Neural cell (in vitro differentiated cells): ENCODE data around the gene CDH4. TPM values are rescaled to one million over a fixed set of nuclear protein-coding genes. Genes with fewer than 3 reads are reported as not detected.

ENCODE experiments used
- H2AFZ ChIP-seq: fragments of 200-600, 300-800 bp; sonication (generic), shearing (Covaris generic); 2 replicates; pipeline ENCODE4 v1.6.0; 2014; ENCODE audit warnings: low read depth, mild to moderate bottlenecking, antibody characterized with exemption, low read length, moderate library complexity
- H3F3A ChIP-seq: fragments of 200-600 bp; shearing (Covaris generic); 2 replicates; pipeline ENCODE4 v1.6.1; 2016; ENCODE audit warnings: mild to moderate bottlenecking, moderate library complexity, mixed read lengths, antibody characterized with exemption, low read length; ENCODE audit not compliant: insufficient read depth, poor library complexity, severe bottlenecking
- H3K27ac ChIP-seq: fragments of 200-600, 300-800 bp; sonication (generic), shearing (Covaris generic); 2 replicates; pipeline ENCODE4 v1.5.1; 2014; ENCODE audit warnings: mild to moderate bottlenecking, low read length, moderate library complexity
- H3K27me3 ChIP-seq: fragments of 300-800, 200-600 bp; sonication (generic), shearing (Covaris generic); 2 replicates; pipeline ENCODE4 v1.6.0; 2014; ENCODE audit warnings: mild to moderate bottlenecking, low read depth, low read length, moderate library complexity; ENCODE audit not compliant: insufficient read depth
- H3K36me3 ChIP-seq: fragments of 300-800, 200-600 bp; sonication (generic), shearing (Covaris generic); 2 replicates; pipeline ENCODE4 v1.5.1; 2014; ENCODE audit warnings: mild to moderate bottlenecking, antibody characterized with exemption, low read length, moderate library complexity; ENCODE audit not compliant: insufficient read depth
- H3K4me2 ChIP-seq: fragments of 300-800, 200-600 bp; sonication (generic), shearing (Covaris generic); 2 replicates; pipeline ENCODE4 v1.6.0; 2014; ENCODE audit warnings: mild to moderate bottlenecking, low read length
- H3K4me3 ChIP-seq: fragments of 300-800, 200-600 bp; sonication (generic), shearing (Covaris generic); 2 replicates; pipeline ENCODE4 v1.5.1; 2014; ENCODE audit warnings: mild to moderate bottlenecking, low read length, moderate library complexity
- H3K79me2 ChIP-seq: fragments of 200-600 bp; shearing (Covaris generic); replicated peaks from 2 replicates; pipeline ENCODE4 v1.6.0; 2014; ENCODE audit warnings: mild to moderate bottlenecking, low read length, moderate library complexity; ENCODE audit not compliant: insufficient read depth
- H3K9ac ChIP-seq: fragments of 300-800, 200-600 bp; sonication (generic), shearing (Covaris generic); 2 replicates; pipeline ENCODE4 v1.6.1; 2016; ENCODE audit warnings: mild to moderate bottlenecking, low read length, mixed read lengths
- H3K9me2 ChIP-seq: fragments of 200-600 bp; shearing (Covaris generic); 2 replicates; pipeline ENCODE4 v1.6.1; 2016; ENCODE audit warnings: mild to moderate bottlenecking, low read length, mixed read lengths; ENCODE audit not compliant: insufficient read depth
- H3K9me3 ChIP-seq: fragments of 200-600, 300-800 bp; sonication (generic), shearing (Covaris generic); 2 replicates; pipeline ENCODE4 v1.6.1; 2016; ENCODE audit warnings: mild to moderate bottlenecking, mixed run types, low read length, moderate library complexity, mixed read lengths
- H4K20me1 ChIP-seq: fragments of 200-600 bp; shearing (Covaris generic); 2 replicates; pipeline ENCODE4 v1.6.1; 2016; ENCODE audit warnings: mild to moderate bottlenecking, mixed run types; ENCODE audit not compliant: insufficient read depth
- EP300 ChIP-seq: fragments of 450-650 bp; conservative IDR thresholded peaks from 2 replicates; pipeline ENCODE4 v1.6.1; 2014; ENCODE audit warnings: antibody characterized with exemption, mild to moderate bottlenecking, moderate library complexity; ENCODE audit not compliant: poor library complexity, severe bottlenecking
- EZH2 ChIP-seq: fragments of 200-600, 300-800 bp; shearing (Covaris generic), sonication (generic); IDR thresholded peaks from 2 replicates; pipeline ENCODE4 v1.6.1; 2014; ENCODE audit warnings: antibody characterized with exemption, low read length, borderline replicate concordance, mild to moderate bottlenecking; ENCODE audit not compliant: insufficient read depth, poor library complexity, severe bottlenecking
- MXI1 ChIP-seq: fragments of 450-650 bp; conservative IDR thresholded peaks from 2 replicates; pipeline ENCODE4 v1.6.1; 2014; ENCODE audit warnings: antibody characterized with exemption, mild to moderate bottlenecking; ENCODE audit not compliant: poor library complexity, severe bottlenecking
- POLR2AphosphoS5 ChIP-seq: IDR thresholded peaks from 2 replicates; pipeline ENCODE4 v1.6.1; 2012
- RAD21 ChIP-seq: fragments of 450-650 bp; conservative IDR thresholded peaks from 2 replicates; pipeline ENCODE4 v1.6.1; 2014; ENCODE audit warnings: antibody characterized with exemption, mild to moderate bottlenecking, moderate library complexity
- SMC3 ChIP-seq: fragments of 450-650 bp; conservative IDR thresholded peaks from 2 replicates; pipeline ENCODE4 v1.6.1; 2014; ENCODE audit warnings: antibody characterized with exemption, mild to moderate bottlenecking, moderate library complexity; ENCODE audit not compliant: poor library complexity
- TAF1 ChIP-seq: IDR thresholded peaks from 2 replicates; pipeline ENCODE4 v1.6.1; 2012; ENCODE audit warnings: low read depth
- polyA plus RNA-seq: library from polyadenylated mRNA; depleted of rRNA; stranded (reverse); fragments of >200 nt; gene quantifications from 2 replicates; pipeline ENCODE4 v1.2.3, GENCODE V29; 2014
- TF ChIP-seq, protein P1 (sequence below): IDR thresholded peaks from 2 replicates; pipeline ENCODE4 v1.6.1; 2012; ENCODE audit warnings: borderline replicate concordance
- TF ChIP-seq, protein P2 (sequence below): fragments of 450-650 bp; IDR thresholded peaks from 2 replicates; pipeline ENCODE4 v1.5.1; 2014; ENCODE audit warnings: antibody characterized with exemption, mild to moderate bottlenecking, moderate library complexity; ENCODE audit not compliant: poor library complexity, severe bottlenecking

Gene CDH4
- polyA plus RNA-seq, 1 donor from 2014 or later = 24.6 TPM

DNA sequence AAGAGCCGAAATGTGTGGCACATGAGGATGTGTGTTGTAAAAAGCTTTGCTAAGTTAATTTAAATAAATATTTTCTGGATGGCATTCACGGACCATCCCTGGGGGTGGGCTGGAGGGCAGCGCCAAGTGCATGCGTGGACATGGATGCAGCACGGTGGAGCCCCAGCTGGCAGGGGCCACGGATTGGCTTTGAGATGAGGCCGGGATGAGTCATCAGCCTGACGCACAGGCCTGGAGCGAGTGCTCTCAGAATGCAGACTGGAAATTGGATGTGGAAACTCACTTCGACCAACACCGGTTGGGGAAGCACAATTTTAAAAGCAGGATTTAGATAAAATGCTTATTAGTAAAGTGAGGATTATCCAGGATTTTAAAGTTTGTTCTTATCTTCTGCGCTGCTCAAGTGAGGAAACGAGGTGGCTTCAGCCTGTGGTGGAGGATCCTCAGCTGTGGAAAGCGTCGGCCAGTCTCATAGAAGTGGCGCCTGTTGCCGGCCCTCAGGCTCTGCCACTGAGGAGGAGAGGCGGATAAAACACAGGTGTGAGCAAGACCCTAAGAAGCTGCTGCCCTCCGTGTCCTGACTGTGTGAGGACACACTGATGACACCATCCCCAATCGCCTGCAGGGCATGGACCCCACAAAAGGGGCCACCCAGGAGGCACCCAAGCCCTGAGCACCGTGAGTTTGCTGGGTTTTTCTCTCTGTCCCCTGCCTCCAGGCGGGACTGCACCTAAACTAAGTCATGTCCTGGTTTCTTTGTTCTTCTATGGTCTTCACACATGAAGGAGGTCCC lies 279.7 kb downstream of the CDH4 start:
- Histone ChIP-seq H3K36me3 (no peaks in the 10 kb centered on the region), H3F3A (no peaks in the 10 kb centered on the region), H3K79me2 (no peaks in the 10 kb centered on the region), H3K9ac (no peak overlapping the region), H3K9me3 (no peaks in the 10 kb centered on the region), H4K20me1 (no peaks in the 10 kb centered on the region), H3K9me2 (no peaks in the 10 kb centered on the region), H2AFZ (no peak overlapping the region), H3K27ac (no peak overlapping the region), H3K27me3 (no peaks in the 10 kb centered on the region), H3K4me2 (no peak overlapping the region), H3K4me3 (no peak overlapping the region)
- TF ChIP-seq RAD21 = no peak
- TF ChIP-seq, protein P1, sequence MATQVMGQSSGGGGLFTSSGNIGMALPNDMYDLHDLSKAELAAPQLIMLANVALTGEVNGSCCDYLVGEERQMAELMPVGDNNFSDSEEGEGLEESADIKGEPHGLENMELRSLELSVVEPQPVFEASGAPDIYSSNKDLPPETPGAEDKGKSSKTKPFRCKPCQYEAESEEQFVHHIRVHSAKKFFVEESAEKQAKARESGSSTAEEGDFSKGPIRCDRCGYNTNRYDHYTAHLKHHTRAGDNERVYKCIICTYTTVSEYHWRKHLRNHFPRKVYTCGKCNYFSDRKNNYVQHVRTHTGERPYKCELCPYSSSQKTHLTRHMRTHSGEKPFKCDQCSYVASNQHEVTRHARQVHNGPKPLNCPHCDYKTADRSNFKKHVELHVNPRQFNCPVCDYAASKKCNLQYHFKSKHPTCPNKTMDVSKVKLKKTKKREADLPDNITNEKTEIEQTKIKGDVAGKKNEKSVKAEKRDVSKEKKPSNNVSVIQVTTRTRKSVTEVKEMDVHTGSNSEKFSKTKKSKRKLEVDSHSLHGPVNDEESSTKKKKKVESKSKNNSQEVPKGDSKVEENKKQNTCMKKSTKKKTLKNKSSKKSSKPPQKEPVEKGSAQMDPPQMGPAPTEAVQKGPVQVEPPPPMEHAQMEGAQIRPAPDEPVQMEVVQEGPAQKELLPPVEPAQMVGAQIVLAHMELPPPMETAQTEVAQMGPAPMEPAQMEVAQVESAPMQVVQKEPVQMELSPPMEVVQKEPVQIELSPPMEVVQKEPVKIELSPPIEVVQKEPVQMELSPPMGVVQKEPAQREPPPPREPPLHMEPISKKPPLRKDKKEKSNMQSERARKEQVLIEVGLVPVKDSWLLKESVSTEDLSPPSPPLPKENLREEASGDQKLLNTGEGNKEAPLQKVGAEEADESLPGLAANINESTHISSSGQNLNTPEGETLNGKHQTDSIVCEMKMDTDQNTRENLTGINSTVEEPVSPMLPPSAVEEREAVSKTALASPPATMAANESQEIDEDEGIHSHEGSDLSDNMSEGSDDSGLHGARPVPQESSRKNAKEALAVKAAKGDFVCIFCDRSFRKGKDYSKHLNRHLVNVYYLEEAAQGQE = no peak
- no peak for TF ChIP-seq SMC3
- no peak for TF ChIP-seq TAF1
- TF ChIP-seq, protein P2, sequence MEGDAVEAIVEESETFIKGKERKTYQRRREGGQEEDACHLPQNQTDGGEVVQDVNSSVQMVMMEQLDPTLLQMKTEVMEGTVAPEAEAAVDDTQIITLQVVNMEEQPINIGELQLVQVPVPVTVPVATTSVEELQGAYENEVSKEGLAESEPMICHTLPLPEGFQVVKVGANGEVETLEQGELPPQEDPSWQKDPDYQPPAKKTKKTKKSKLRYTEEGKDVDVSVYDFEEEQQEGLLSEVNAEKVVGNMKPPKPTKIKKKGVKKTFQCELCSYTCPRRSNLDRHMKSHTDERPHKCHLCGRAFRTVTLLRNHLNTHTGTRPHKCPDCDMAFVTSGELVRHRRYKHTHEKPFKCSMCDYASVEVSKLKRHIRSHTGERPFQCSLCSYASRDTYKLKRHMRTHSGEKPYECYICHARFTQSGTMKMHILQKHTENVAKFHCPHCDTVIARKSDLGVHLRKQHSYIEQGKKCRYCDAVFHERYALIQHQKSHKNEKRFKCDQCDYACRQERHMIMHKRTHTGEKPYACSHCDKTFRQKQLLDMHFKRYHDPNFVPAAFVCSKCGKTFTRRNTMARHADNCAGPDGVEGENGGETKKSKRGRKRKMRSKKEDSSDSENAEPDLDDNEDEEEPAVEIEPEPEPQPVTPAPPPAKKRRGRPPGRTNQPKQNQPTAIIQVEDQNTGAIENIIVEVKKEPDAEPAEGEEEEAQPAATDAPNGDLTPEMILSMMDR = no peak
- no peak for TF ChIP-seq EZH2
- TF ChIP-seq MXI1 = no peak
- no peak for TF ChIP-seq POLR2AphosphoS5
- no peak for TF ChIP-seq EP300

DNA sequence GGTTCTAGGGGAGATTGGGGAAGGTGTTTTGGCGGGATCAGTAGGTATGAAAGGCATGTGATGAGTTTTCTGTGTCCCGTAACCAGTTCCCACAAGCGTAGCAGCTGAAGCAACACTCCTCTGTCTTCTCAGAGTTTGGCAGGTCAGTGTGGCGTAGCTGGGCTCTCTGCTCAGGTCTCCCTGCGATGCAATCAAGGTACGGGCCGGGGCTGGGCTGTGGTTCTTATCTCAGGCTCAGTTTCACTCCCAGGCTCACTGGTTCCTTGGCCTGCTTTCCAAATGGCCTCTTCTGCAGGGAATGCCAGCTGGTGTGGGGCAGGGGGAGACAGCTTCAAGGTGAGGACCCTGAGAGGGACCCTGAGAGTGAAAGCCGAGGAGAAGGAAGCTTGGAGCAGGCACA lies 280.7 kb downstream of the CDH4 start:
- TF ChIP-seq RAD21 (no peak), POLR2AphosphoS5 (no peak), MXI1 (no peak), EP300 (no peak), EZH2 (no peak), SMC3 (no peak), TAF1 (no peak)
- TF ChIP-seq, protein P2 = no peak
- TF ChIP-seq, protein P1 = no peak
- Histone ChIP-seq H2AFZ (no peak overlapping the region), H4K20me1 (no peaks in the 10 kb centered on the region), H3K4me3 (no peak overlapping the region), H3K36me3 (no peaks in the 10 kb centered on the region), H3K9me3 (no peaks in the 10 kb centered on the region), H3K79me2 (no peaks in the 10 kb centered on the region), H3F3A (no peaks in the 10 kb centered on the region), H3K27ac (no peak overlapping the region), H3K4me2 (no peak overlapping the region), H3K9ac (no peak overlapping the region), H3K9me2 (no peaks in the 10 kb centered on the region), H3K27me3 (no peaks in the 10 kb centered on the region)
